GM06990 (cell line): ENCODE data around the gene MRPL4.

Experiments
- DNase-seq: peaks from one replicate; pipeline ENCODE4 v3.0.0-alpha.2; 2011; ENCODE audit not compliant: insufficient read length; ENCODE audit errors: extremely low read depth
- H3K27me3 ChIP-seq: replicated peaks from 2 replicates; pipeline ENCODE4 v1.6.0; 2011; ENCODE audit warnings: low read length; ENCODE audit not compliant: control insufficient read depth, insufficient read depth
- H3K36me3 ChIP-seq: 2 replicates; pipeline ENCODE4 v1.5.1; 2011; ENCODE audit warnings: low read length; ENCODE audit not compliant: control insufficient read depth, insufficient read depth
- H3K4me3 ChIP-seq: replicated peaks from 2 replicates; pipeline ENCODE4 v1.5.1; 2011; ENCODE audit warnings: low read depth, mild to moderate bottlenecking, control low read depth, low read length
- CTCF ChIP-seq: IDR thresholded peaks from 2 replicates; pipeline ENCODE4 v1.5.1; 2011; ENCODE audit warnings: low read length, control low read depth, mild to moderate bottlenecking, inconsistent platforms; ENCODE audit not compliant: insufficient read depth, poor library complexity, severe bottlenecking

The MRPL4 gene

GRCh38 chr19:10269333-10270179, 17.5 kb downstream of the MRPL4 start:
- Histone ChIP-seq H3K27me3 (no peaks in the 10 kb centered on the region), H3K36me3 (peaks cover 6% of the 10 kb centered on the region), H3K4me3 (peak overlapping the region; percentile 93)
- peak; percentile 90 for DNase-seq
- peak; percentile 93 for TF ChIP-seq CTCF

- peak; percentile 88 for DNase-seq
- no peaks in the 10 kb centered on the region for H3K27me3 ChIP-seq
- peaks cover 12% of the 10 kb centered on the region for H3K36me3 ChIP-seq
- TF ChIP-seq CTCF = no peak
- peak overlapping the region; percentile 93 for H3K4me3 ChIP-seq
These were observed 18.2 kb downstream of the MRPL4 start for GRCh38 chr19:10270180-10270615.

GRCh38 chr19:10270616-10271394, 18.8 kb downstream of the MRPL4 start, which contains the start of gene ICAM1:
Gene ICAM1 (plus strand): TSS chr19:10271120. CDS start chr19:10271160, 40 bp downstream.
- peak; percentile 5 for TF ChIP-seq CTCF
- peaks cover 15% of the 10 kb centered on the region for H3K36me3 ChIP-seq
- H3K4me3 ChIP-seq = peak within 1 kb of the TSS; percentile 93
- no peaks in the 10 kb centered on the region for H3K27me3 ChIP-seq
- peak; percentile 88 for DNase-seq

GRCh38 chr19:10271543-10272086, 19.6 kb downstream of the MRPL4 start:
- Histone ChIP-seq H3K4me3 (peak overlapping the region; percentile 93), H3K36me3 (peaks cover 15% of the 10 kb centered on the region), H3K27me3 (no peaks in the 10 kb centered on the region)
- peak; percentile 72 for DNase-seq
- no peak for TF ChIP-seq CTCF

- peak overlapping the region; percentile 64 for H3K4me3 ChIP-seq
- peaks cover 28% of the 10 kb centered on the region for H3K36me3 ChIP-seq
- H3K27me3 ChIP-seq = no peaks in the 10 kb centered on the region
- no peak for DNase-seq
- no peak for TF ChIP-seq CTCF
These were observed 22.6 kb downstream of the MRPL4 start for GRCh38 chr19:10274589-10274988.
